ENCODE data around the gene RAB1A. TPM values are rescaled to one million over a fixed set of nuclear protein-coding genes. Genes with fewer than 3 reads are reported as not detected.

The RAB1A gene
- total RNA-seq, 1 donor from 2014 or later = 128 TPM

DNA sequence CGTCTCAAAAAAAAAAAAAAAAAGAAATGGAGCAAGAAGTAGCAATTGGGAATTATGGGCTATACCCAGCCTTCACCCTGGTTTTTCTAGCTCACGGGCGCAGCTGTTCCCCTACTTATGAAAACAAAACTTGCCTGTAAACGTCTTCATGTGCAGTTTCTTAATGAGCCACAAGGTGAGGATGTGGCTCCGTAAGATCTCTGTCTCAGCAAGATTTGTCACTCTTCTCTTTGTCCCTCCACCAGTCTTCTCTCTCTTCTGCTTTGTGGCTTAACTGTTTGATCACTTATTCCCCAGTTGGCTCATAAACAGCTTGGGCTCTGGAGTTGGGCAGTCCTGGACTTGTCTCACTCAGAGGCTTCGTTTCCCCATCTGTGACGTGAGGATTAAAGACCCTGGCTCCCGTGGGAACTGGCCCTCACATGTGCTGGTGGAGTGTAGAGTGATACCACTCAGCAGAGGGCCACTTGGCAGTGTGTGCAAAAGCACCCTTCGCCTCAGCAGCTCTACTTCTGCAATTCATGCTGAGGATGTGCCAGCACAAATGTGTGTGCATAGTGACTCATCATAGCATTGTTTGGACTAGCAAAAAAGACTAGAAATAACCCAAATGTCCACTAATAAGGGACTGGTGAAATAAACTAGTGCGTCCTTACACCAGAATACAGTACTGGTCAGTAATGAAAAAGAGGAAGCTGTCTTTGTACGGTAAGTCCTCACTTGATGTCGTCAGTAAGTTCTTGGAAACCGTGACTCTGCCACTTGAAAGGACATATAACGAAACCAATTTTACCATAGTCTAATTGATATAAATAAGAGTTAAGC is 65.0 kb downstream of the RAB1A start:
- no peaks in the 10 kb centered on the region for H3K36me3 Mint-ChIP-seq (ENCODE audit: unreplicated experiment)
- DNase-seq (ENCODE audit: extremely low spot score, unreplicated experiment) = no peak
- peak overlapping the region; percentile 98 for H3K27ac Mint-ChIP-seq (ENCODE audit: unreplicated experiment)
- no peaks in the 10 kb centered on the region for H3K9me3 Mint-ChIP-seq (ENCODE audit: unreplicated experiment)
- H3K4me3 Mint-ChIP-seq (ENCODE audit: unreplicated experiment) = peak overlapping the region; percentile 56
- H3K4me1 Mint-ChIP-seq (ENCODE audit: unreplicated experiment) = peaks cover 48% of the 10 kb centered on the region
- H3K27me3 Mint-ChIP-seq (ENCODE audit: unreplicated experiment) = no peaks in the 10 kb centered on the region
- TF ChIP-seq, protein P1, sequence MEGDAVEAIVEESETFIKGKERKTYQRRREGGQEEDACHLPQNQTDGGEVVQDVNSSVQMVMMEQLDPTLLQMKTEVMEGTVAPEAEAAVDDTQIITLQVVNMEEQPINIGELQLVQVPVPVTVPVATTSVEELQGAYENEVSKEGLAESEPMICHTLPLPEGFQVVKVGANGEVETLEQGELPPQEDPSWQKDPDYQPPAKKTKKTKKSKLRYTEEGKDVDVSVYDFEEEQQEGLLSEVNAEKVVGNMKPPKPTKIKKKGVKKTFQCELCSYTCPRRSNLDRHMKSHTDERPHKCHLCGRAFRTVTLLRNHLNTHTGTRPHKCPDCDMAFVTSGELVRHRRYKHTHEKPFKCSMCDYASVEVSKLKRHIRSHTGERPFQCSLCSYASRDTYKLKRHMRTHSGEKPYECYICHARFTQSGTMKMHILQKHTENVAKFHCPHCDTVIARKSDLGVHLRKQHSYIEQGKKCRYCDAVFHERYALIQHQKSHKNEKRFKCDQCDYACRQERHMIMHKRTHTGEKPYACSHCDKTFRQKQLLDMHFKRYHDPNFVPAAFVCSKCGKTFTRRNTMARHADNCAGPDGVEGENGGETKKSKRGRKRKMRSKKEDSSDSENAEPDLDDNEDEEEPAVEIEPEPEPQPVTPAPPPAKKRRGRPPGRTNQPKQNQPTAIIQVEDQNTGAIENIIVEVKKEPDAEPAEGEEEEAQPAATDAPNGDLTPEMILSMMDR (IDR thresholded peaks at IDR 0.05) = peak; percentile 68

GRCh38 chr2:65062843-65063825 is 66.8 kb downstream of the RAB1A start:
- Mint-ChIP-seq H3K27ac (ENCODE audit: unreplicated experiment) (peak overlapping the region; percentile 98), H3K4me1 (ENCODE audit: unreplicated experiment) (peaks cover 46% of the 10 kb centered on the region), H3K36me3 (ENCODE audit: unreplicated experiment) (no peaks in the 10 kb centered on the region), H3K4me3 (ENCODE audit: unreplicated experiment) (no peak overlapping the region), H3K9me3 (ENCODE audit: unreplicated experiment) (no peaks in the 10 kb centered on the region), H3K27me3 (ENCODE audit: unreplicated experiment) (no peaks in the 10 kb centered on the region)
- TF ChIP-seq, protein P1 (IDR thresholded peaks at IDR 0.05) = no peak
- DNase-seq (ENCODE audit: extremely low spot score, unreplicated experiment) = no peak

GRCh38 chr2:65061910-65062339 is 68.0 kb downstream of the RAB1A start:
- H3K4me1 Mint-ChIP-seq (ENCODE audit: unreplicated experiment) = peaks cover 57% of the 10 kb centered on the region
- TF ChIP-seq, protein P1 (IDR thresholded peaks at IDR 0.05) = no peak

DNA sequence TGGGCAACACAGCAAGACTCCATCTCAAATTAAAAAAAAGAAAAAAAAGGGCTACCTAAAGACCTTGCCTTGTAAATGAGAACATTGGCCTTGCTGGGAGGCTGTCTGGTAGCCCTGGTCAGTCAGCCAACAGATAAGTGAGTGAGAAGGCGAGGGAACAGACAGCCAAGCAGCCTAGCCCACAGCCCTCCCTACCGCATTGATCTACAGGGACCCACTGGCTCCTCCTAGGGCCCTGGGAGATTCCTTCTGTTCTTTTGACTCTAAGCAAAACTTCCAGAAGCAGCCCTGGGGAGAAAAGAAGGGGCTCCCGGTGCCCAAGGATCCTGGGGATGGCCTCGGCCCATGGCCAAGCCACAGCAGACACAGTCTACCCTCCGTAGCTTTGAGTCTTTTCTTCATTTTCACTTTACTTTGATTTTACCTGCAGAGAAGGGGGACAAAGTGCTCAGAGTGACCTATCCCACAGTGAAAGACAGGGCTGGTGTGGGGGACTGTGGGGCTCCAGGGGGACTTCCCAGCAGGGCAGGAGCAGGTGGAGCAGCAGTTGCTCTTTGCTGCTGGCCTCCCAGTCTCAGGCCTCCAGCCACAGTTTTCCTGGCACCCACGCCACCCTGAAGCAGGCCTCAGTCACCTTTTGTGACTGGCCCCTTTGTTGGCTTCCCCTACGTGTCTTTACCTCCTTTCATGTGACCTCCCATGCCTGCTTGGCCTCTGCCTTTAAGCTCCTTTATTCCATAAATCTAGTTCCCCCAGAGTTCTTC is 68.6 kb downstream of the RAB1A start:
- DNase-seq (ENCODE audit: extremely low spot score, unreplicated experiment) = no peak
- Mint-ChIP-seq H3K27ac (ENCODE audit: unreplicated experiment) (no peak overlapping the region), H3K4me1 (ENCODE audit: unreplicated experiment) (peaks cover 59% of the 10 kb centered on the region), H3K27me3 (ENCODE audit: unreplicated experiment) (no peaks in the 10 kb centered on the region), H3K9me3 (ENCODE audit: unreplicated experiment) (no peaks in the 10 kb centered on the region), H3K36me3 (ENCODE audit: unreplicated experiment) (no peaks in the 10 kb centered on the region), H3K4me3 (ENCODE audit: unreplicated experiment) (no peak overlapping the region)
- TF ChIP-seq, protein P1 (IDR thresholded peaks at IDR 0.05) = no peak

More at GRCh38 chr2:65061910-65062339, 68.0 kb downstream of the RAB1A start:
- H3K36me3 Mint-ChIP-seq (ENCODE audit: unreplicated experiment) = no peaks in the 10 kb centered on the region
- no peak overlapping the region for H3K27ac Mint-ChIP-seq (ENCODE audit: unreplicated experiment)
- DNase-seq (ENCODE audit: extremely low spot score, unreplicated experiment) = no peak
- H3K27me3 Mint-ChIP-seq (ENCODE audit: unreplicated experiment) = no peaks in the 10 kb centered on the region
- H3K4me3 Mint-ChIP-seq (ENCODE audit: unreplicated experiment) = no peak overlapping the region
- no peaks in the 10 kb centered on the region for H3K9me3 Mint-ChIP-seq (ENCODE audit: unreplicated experiment)

All from osteocyte (in vitro differentiated cells).